NCI-H146 treated with DMSO at 0.1 percent for 48 hours (cell line): ENCODE data around the gene PTRH2.
"Not testable (repeated sequence)": the region's sequence is repeated elsewhere in the genome, so short reads cannot be mapped to it uniquely, and the experiment has no call there.

Experiments
- DNase-seq: peaks from one replicate; lab custom pipeline; 2025; ENCODE audit not compliant: unreplicated experiment; lab: John Stamatoyannopoulos, UW

The PTRH2 gene

GRCh38 chr17:59671386-59671785, 35.8 kb downstream of the PTRH2 start:
- DNase-seq = no peak

DNA sequence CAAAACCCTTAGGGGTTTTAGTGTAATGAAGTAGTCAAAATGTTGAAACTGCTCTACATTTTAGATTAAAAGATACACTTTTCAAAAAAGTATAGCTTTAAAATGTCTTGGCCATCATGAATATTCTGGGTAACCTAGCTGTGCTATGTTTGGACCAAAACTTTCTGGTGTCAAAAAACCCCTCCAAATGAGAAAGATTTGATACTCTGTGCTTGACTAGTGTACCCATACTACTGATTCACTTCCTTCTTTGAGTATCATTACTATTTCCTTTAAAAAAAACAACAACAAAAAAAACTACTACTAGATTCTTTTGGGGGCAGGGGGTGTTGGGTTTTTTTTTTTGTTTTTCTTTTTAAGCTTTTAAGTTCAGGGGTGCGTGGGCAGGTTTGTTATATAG, 37.3 kb downstream of the PTRH2 start:
- DNase-seq = no peak

- DNase-seq = no peak
These were observed 37.8 kb downstream of the PTRH2 start for GRCh38 chr17:59669411-59669810.

- DNase-seq = no peak
These were observed 38.4 kb downstream of the PTRH2 start for GRCh38 chr17:59668816-59669215.

GRCh38 chr17:59666235-59666634, 41.0 kb downstream of the PTRH2 start:
- DNase-seq = no peak

DNA sequence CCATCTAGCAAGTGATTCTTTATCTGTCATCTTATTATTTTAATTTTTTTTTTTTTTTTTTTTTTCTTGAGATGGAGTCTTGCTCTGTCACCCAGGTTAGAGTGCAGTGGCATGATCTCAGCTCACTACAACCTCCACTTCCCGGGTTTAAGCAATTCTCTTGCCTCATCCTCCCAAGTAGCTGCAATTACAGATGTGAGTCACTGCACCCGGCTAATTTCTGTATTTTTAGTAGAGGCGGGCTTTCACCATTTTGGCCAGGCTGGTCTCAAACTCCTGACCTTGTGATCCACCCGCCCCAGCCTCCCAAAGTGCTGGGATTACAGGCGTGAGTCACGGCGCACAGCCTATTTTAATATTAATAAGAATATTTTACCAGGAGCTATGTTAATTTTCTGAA, 50.6 kb downstream of the PTRH2 start:
- DNase-seq = not testable (repeated sequence)

DNA sequence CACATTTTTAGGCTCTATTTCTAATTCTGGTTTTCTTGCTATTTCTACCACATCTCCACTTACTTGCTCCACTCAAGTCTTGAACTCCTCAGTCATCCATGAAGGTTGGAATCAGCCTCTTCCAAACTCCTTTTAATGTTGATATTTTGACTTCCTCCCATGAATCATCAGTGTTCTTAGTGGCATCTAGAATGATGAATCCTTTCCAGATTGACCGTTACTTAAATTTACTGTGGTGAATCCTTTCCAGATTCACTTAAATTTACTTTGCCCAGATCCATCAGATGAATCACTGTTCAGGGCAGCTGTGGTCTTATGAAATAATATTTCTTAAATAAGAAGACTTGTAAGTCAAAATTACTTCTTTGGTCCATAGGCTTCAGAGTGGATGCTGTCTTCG, 55.1 kb downstream of the PTRH2 start:
- DNase-seq = no peak

- DNase-seq = no peak
These were observed 55.9 kb downstream of the PTRH2 start for GRCh38 chr17:59651346-59651745.

DNA sequence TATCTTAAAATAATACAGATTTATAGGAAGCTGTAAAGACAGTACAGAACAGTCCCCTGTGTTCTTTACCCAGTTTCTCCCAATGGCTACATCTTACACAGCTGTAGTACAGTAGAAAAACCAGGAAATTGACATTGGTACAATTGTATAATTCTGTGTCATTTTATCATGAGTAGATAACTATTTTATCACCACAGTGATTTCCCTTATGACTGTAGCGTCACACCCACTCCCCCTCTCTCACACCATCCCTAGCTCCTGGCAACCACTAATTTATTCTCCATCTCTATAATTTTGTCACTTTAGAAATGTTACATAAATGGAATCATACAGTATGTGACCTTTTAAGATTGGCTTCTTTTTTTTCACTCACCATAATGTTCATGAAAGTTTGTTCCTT, 56.6 kb downstream of the PTRH2 start:
- no peak for DNase-seq

DNA sequence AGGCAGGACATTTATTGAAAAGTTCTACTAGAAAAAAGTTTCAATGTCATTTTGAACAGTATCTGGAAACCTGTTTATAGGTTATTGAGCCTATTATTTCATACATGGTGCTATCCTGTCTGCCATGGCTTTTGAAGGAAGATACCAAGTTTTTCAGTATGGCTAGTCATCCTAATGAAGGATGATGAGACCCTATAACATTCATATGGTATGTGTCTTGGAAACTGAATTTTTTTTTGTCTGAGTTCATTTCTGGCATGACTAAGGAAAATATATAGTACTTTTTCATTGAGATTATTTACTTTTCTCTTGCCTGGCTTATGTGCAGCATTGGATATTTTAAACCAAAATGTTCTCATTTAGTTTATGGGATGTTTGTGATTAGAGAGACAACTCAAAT, 57.3 kb downstream of the PTRH2 start:
- DNase-seq = no peak
